Measurements from ENCODE around the gene GRM8.

DNA sequence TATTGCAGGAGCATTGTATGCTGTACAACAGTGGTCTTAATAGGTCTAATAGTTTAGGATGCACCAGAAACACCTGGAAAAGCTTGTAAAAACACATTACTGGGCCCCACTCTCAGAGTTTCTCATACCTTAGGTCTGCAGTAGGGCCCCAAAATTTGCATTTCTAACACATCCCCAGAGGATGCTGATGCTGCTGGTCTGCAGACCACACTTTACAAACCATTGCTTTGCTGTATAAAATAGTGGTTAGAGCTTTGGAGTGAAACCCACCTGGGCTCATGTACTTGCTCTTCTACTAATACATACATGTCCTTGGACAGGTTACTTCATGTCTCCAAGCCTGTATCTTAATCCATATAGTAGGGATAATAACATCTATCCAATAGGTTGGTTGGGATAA is 279.7 kb downstream of the GRM8 start:
- no peak for TF ChIP-seq ZNF565 (CRISPR knock-in tag; conservative IDR thresholded peaks at IDR 0.05; ENCODE audit: low read depth)
- TF ChIP-seq, protein P1, sequence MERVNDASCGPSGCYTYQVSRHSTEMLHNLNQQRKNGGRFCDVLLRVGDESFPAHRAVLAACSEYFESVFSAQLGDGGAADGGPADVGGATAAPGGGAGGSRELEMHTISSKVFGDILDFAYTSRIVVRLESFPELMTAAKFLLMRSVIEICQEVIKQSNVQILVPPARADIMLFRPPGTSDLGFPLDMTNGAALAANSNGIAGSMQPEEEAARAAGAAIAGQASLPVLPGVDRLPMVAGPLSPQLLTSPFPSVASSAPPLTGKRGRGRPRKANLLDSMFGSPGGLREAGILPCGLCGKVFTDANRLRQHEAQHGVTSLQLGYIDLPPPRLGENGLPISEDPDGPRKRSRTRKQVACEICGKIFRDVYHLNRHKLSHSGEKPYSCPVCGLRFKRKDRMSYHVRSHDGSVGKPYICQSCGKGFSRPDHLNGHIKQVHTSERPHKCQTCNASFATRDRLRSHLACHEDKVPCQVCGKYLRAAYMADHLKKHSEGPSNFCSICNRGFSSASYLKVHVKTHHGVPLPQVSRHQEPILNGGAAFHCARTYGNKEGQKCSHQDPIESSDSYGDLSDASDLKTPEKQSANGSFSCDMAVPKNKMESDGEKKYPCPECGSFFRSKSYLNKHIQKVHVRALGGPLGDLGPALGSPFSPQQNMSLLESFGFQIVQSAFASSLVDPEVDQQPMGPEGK (CRISPR knock-in tag; IDR thresholded peaks at IDR 0.05; ENCODE audit: borderline replicate concordance) = no peak
- TF ChIP-seq SNAI2 (CRISPR knock-in tag; IDR thresholded peaks at IDR 0.05) = no peak
- TF ChIP-seq ZFP30 (CRISPR knock-in tag; IDR thresholded peaks at IDR 0.05) = no peak
- no peak for TF ChIP-seq BACH2 (CRISPR knock-in tag; IDR thresholded peaks at IDR 0.05; ENCODE audit: borderline replicate concordance)
- no peak for TF ChIP-seq TOX (CRISPR knock-in tag; IDR thresholded peaks at IDR 0.05; ENCODE audit: borderline replicate concordance)
- TF ChIP-seq, protein P2, sequence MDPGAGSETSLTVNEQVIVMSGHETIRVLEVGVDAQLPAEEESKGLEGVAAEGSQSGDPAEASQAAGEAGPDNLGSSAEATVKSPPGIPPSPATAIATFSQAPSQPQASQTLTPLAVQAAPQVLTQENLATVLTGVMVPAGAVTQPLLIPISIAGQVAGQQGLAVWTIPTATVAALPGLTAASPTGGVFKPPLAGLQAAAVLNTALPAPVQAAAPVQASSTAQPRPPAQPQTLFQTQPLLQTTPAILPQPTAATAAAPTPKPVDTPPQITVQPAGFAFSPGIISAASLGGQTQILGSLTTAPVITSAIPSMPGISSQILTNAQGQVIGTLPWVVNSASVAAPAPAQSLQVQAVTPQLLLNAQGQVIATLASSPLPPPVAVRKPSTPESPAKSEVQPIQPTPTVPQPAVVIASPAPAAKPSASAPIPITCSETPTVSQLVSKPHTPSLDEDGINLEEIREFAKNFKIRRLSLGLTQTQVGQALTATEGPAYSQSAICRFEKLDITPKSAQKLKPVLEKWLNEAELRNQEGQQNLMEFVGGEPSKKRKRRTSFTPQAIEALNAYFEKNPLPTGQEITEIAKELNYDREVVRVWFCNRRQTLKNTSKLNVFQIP (CRISPR knock-in tag; IDR thresholded peaks at IDR 0.05; ENCODE audit: borderline replicate concordance, low read depth) = no peak
